Endothelial cell of umbilical vein (primary cell): ENCODE data around the gene PRKCZ. TPM values are rescaled to one million over a fixed set of nuclear protein-coding genes. Genes with fewer than 3 reads are reported as not detected.

Source experiments
- BruUV-seq: library from RNA; stranded (reverse); fragments of 400-500 nt; replicated peaks from 2 replicates; lab custom pipeline; 2021; lab: Mats Ljungman, UMichigan
- CTCF ChIA-PET: fragments of 300-600, 350-600 bp; sonication (Branson Sonifier 250); formaldehyde crosslinking; loops from one replicate; lab custom pipeline; 2021; ENCODE audit warnings: antibody characterized with exemption, inconsistent platforms; lab: Charles Lee
- POLR2A ChIA-PET: fragments of 300-600, 350-600 bp; sonication (Branson Sonifier 250); formaldehyde crosslinking; loops from one replicate; lab custom pipeline; 2021; ENCODE audit warnings: antibody characterized with exemption, inconsistent platforms; lab: Charles Lee
- DNase-seq: peaks from one replicate; pipeline ENCODE4 v3.0.0-alpha.2; 2011; ENCODE audit warnings: low read depth, low spot score
- FAIRE-seq: peaks from 2 replicates; lab custom pipeline; 2011; peaks lifted over from hg19 to GRCh38; lab: Jason Lieb, UNC
- H2AFZ ChIP-seq: 2 replicates; pipeline ENCODE4 v1.6.0; 2012; ENCODE audit warnings: low read depth, low read length, control low read depth, inconsistent platforms
- H3K27ac ChIP-seq: 2 replicates; pipeline ENCODE4 v1.5.1; 2011; ENCODE audit warnings: low read depth, mild to moderate bottlenecking, control low read depth, low read length, moderate library complexity; ENCODE audit not compliant: insufficient read depth
- H3K27me3 ChIP-seq, 2 experiments: 2 replicates each; pipeline versions ENCODE4 v1.6.0 to v1.6.1; 2011; ENCODE audit warnings: low read length in 2 of 2, mixed read lengths in 1 of 2; ENCODE audit not compliant: control insufficient read depth in 2 of 2, insufficient read depth in 2 of 2
- H3K36me3 ChIP-seq, 2 experiments: 2 replicates in 1 of 2; 3 replicates in 1 of 2; pipeline ENCODE4 v1.5.1; 2011; ENCODE audit warnings: low read length in 2 of 2, mild to moderate bottlenecking in 1 of 2, moderate library complexity in 1 of 2; ENCODE audit not compliant: control insufficient read depth in 2 of 2, insufficient read depth in 2 of 2; ENCODE audit errors: extremely low read depth in 1 of 2
- H3K4me1 ChIP-seq: 3 replicates; pipeline ENCODE4 v1.5.1; 2011; ENCODE audit warnings: mild to moderate bottlenecking, low read length; ENCODE audit not compliant: control insufficient read depth, insufficient read depth; ENCODE audit errors: extremely low read depth
- H3K4me2 ChIP-seq: 2 replicates; pipeline ENCODE4 v1.6.1; 2011; ENCODE audit warnings: low read length, control low read depth, mixed read lengths; ENCODE audit not compliant: insufficient read depth
- H3K4me3 ChIP-seq, 3 experiments: fragments of 200-600 bp in 1 of 3; sonication (generic), shearing (Covaris generic) in 1 of 3; replicated peaks in 1 of 3; 2 replicates each; pipeline ENCODE4 v1.5.1; 2011 to 2016; ENCODE audit warnings: control low read depth in 3 of 3, low read length in 3 of 3, mild to moderate bottlenecking in 2 of 3, inconsistent platforms in 1 of 3, low read depth in 1 of 3, moderate library complexity in 1 of 3; ENCODE audit not compliant: insufficient read depth in 1 of 3
- H3K79me2 ChIP-seq: 2 replicates; pipeline ENCODE4 v1.6.0; 2012; ENCODE audit warnings: low read length, inconsistent platforms; ENCODE audit not compliant: control insufficient read depth, insufficient read depth
- H3K9ac ChIP-seq: replicated peaks from 2 replicates; pipeline ENCODE3; 2011; ENCODE audit warnings: low read length, control low read depth; ENCODE audit not compliant: insufficient read depth; ENCODE audit errors: extremely low read depth
- H3K9me1 ChIP-seq: replicated peaks from 3 replicates; pipeline ENCODE4 v1.6.0; 2011; ENCODE audit warnings: mild to moderate bottlenecking, low read length; ENCODE audit not compliant: control insufficient read depth, insufficient read depth; ENCODE audit errors: extremely low read depth
- H3K9me3 ChIP-seq: replicated peaks from 2 replicates; pipeline ENCODE4 v1.5.1; 2012; ENCODE audit warnings: low read length, inconsistent platforms; ENCODE audit not compliant: control insufficient read depth, insufficient read depth
- H4K20me1 ChIP-seq: replicated peaks from 2 replicates; pipeline ENCODE3; 2011; ENCODE audit warnings: mild to moderate bottlenecking, low read length; ENCODE audit not compliant: control insufficient read depth, insufficient read depth; ENCODE audit errors: extremely low read depth
- EZH2 ChIP-seq: IDR thresholded peaks from 2 replicates; pipeline ENCODE4 v1.6.1; 2012; ENCODE audit warnings: borderline replicate concordance, low read depth, mild to moderate bottlenecking, moderate library complexity, low read length, inconsistent platforms; ENCODE audit not compliant: severe bottlenecking
- FOS ChIP-seq: IDR thresholded peaks from 2 replicates; pipeline ENCODE4 v1.6.1; 2011; ENCODE audit warnings: mild to moderate bottlenecking, low read length, moderate library complexity, borderline replicate concordance; ENCODE audit not compliant: insufficient read depth
- GATA2 ChIP-seq: IDR thresholded peaks from 2 replicates; pipeline ENCODE4 v1.7.0; 2011; ENCODE audit warnings: low read depth, mild to moderate bottlenecking, moderate library complexity, mixed read lengths, low read length; ENCODE audit not compliant: insufficient read length, insufficient read depth
- JUN ChIP-seq: IDR thresholded peaks from 2 replicates; pipeline ENCODE4 v1.6.1; 2011; ENCODE audit warnings: borderline replicate concordance, low read depth; ENCODE audit not compliant: insufficient read length, insufficient read depth
- MAX ChIP-seq: IDR thresholded peaks from 2 replicates; pipeline ENCODE4 v1.6.1; 2011; ENCODE audit not compliant: insufficient read depth, insufficient read length
- MYC ChIP-seq: IDR thresholded peaks from one replicate; pipeline ENCODE4 v1.6.1; 2011; ENCODE audit warnings: mild to moderate bottlenecking, low read depth, low read length
- POLR2A ChIP-seq: IDR thresholded peaks from 2 replicates; pipeline ENCODE4 v1.6.1; 2012; ENCODE audit warnings: low read depth, mild to moderate bottlenecking, control low read depth, low read length
- POLR2AphosphoS5 ChIP-seq: IDR thresholded peaks from 2 replicates; pipeline ENCODE4 v1.6.1; 2012; ENCODE audit warnings: low read depth, mild to moderate bottlenecking, control low read depth, low read length, moderate library complexity; ENCODE audit not compliant: insufficient read depth
- dilution Hi-C: fragments of 300-500 bp; cut with MboI; formaldehyde crosslinking; loops from one replicate; pipeline ENCODE4 v1.15.0; 2019; ENCODE audit warnings: low sequenced_read_pairs; ENCODE audit not compliant: extremely low pct_ligation_motif_present
- intact Hi-C: fragments of 100-400 bp; cut with micrococcal nuclease; formaldehyde crosslinking; loops from one replicate; pipeline ENCODE4 v1.10.0; 2022
- polyA plus RNA-seq, 4 experiments: library from polyadenylated mRNA; depleted of rRNA in 3 of 4; stranded (reverse) in 3 of 4; unstranded in 1 of 4; fragments of >200 nt; gene quantifications; 2 replicates each; pipeline versions ENCODE4 v1.2.1 to v1.2.3, GENCODE V29; 2011 to 2012; ENCODE audit warnings: missing spikeins in 1 of 4
- total RNA-seq: library from RNA; stranded (reverse); gene quantifications from 2 replicates; pipeline ENCODE4 v1.2.3, GENCODE V29; 2021

The PRKCZ gene
- total and polyA plus RNA-seq, 2 donors (not counting 3 experiments of a cell fraction or from before 2014, with no cell fraction given): 0.22 to 1.7 TPM

DNA sequence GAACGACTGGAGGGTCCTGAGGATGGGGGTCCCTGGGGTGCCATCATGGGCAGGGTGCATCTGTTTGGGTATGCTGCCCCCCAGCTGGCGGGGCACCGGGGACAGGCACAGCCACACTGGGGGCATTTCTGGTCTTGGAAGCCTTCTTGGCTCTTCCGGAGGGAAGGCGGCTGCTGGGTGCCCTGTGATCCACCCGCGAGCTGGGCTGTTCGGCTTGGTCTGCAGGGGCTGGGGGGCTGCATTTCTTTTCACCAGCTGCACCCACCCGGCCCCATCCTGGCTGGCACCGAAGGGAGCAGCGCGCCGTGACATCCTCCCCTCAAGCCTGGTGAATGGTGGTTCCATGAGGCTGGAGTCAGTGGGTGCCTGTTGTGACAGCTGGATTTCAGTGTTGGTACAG, 132.2 kb downstream of the PRKCZ start:
- H3K4me1 ChIP-seq: no peaks in the 10 kb centered on the region
- CTCF ChIA-PET: interaction anchor here (2.0 kb wide), 1 partner anchor 8 kb away, joined by 9 read pairs; no protein-coding TSS in a partner anchor
- no peaks in the 10 kb centered on the region for H3K27me3 ChIP-seq
- dilution Hi-C loops (no loop called here), intact Hi-C loops (no loop called here)
- no peaks in the 10 kb centered on the region for H3K36me3 ChIP-seq
- no peak overlapping the region for H3K27ac ChIP-seq
- no peaks in the 10 kb centered on the region for H3K9me1 ChIP-seq
- TF ChIP-seq GATA2: no peak
- TF ChIP-seq FOS: no peak
- TF ChIP-seq MYC: no peak
- no peak overlapping the region for H3K4me2 ChIP-seq
- H2AFZ ChIP-seq: no peak overlapping the region
- BruUV-seq: no TSS peak
- no peak for FAIRE-seq
- H3K79me2 ChIP-seq: no peaks in the 10 kb centered on the region
- H3K9ac ChIP-seq: no peak overlapping the region
- POLR2A ChIA-PET: no interaction called here
- H3K4me3 ChIP-seq: no peak overlapping the region
- H3K9me3 ChIP-seq: no peaks in the 10 kb centered on the region
- H4K20me1 ChIP-seq: no peaks in the 10 kb centered on the region
- no peak for DNase-seq

DNA sequence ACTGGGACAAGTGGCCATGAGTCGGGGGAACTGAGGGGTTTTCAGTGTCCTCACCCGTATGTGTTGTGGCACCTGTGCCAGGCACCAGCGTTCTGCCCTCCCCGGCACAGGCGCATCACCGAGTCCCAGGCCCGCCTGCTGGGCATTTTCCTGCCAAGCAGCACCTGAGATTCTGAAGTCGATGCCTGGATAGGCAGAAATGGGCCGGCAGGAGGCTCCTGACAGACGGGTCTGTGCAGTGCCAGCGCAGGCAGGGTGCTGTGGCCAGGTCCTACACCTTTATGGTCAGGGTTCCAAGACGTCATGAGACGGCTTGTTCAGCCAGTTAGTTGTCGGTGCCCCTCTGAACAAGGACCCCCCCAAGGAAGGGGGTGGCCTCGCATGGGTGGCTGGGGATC, 133.7 kb downstream of the PRKCZ start:
- POLR2A ChIA-PET: no interaction called here
- Histone ChIP-seq H3K27ac (no peak overlapping the region), H3K4me3 (no peak overlapping the region), H3K27me3 (no peaks in the 10 kb centered on the region), H3K9ac (no peak overlapping the region), H2AFZ (no peak overlapping the region), H3K79me2 (no peaks in the 10 kb centered on the region), H3K36me3 (no peaks in the 10 kb centered on the region), H3K9me3 (no peaks in the 10 kb centered on the region), H3K4me1 (no peaks in the 10 kb centered on the region), H4K20me1 (no peaks in the 10 kb centered on the region), H3K4me2 (no peak overlapping the region), H3K9me1 (no peaks in the 10 kb centered on the region)
- BruUV-seq: no TSS peak
- FAIRE-seq (no peak), DNase-seq (no peak)
- dilution Hi-C loops: no loop called here
- no peak for TF ChIP-seq POLR2AphosphoS5
- TF ChIP-seq POLR2A: no peak
- no peak for TF ChIP-seq JUN
- TF ChIP-seq FOS: no peak
- no peak for TF ChIP-seq EZH2
- TF ChIP-seq MYC: no peak
- TF ChIP-seq MAX: no peak
- CTCF ChIA-PET: interaction anchor here (2.6 kb wide), 1 partner anchor 9 kb away, joined by 14 read pairs; no protein-coding TSS in a partner anchor
- intact Hi-C loops: no loop called here
